Tibial artery (tissue), 4 donors: ENCODE data around the gene CLUH.

Experiments used
- DNase-seq, 2 donors: peaks; one replicate each; pipeline ENCODE4 v3.0.0-alpha.2; 2019
- H3K27ac ChIP-seq, 2 donors: fragments of 200-600 bp; sonication (generic) in 1 of 2; 1 replicate in 1 of 2; 2 replicates in 1 of 2; pipeline ENCODE4 v1.5.1; 2018 to 2019; ENCODE audit warnings: mild to moderate bottlenecking in 1 of 2
- H3K27me3 ChIP-seq, 2 donors: fragments of 200-600 bp; sonication (generic) in 1 of 2; one replicate each; pipeline versions ENCODE4 v1.5.1 to v1.6.0; 2016 to 2019
- H3K36me3 ChIP-seq, 3 donors: fragments of 200-600 bp; sonication (generic) in 2 of 3; one replicate each; pipeline ENCODE4 v1.5.1; 2016 to 2019; ENCODE audit warnings: mild to moderate bottlenecking in 2 of 3
- H3K4me1 ChIP-seq, 4 donors: fragments of 200-600 bp; sonication (generic) in 2 of 4; 1 replicate in 3 of 4; 2 replicates in 1 of 4; pipeline ENCODE4 v1.5.1; 2016 to 2019
- H3K4me3 ChIP-seq, 2 donors: fragments of 200-600 bp; sonication (generic) in 1 of 2; 1 replicate in 1 of 2; 2 replicates in 1 of 2; pipeline ENCODE4 v1.5.1; 2018 to 2019; ENCODE audit warnings: mild to moderate bottlenecking in 2 of 2
- H3K9me3 ChIP-seq, 3 donors: fragments of 200-600 bp; sonication (generic) in 1 of 3; one replicate each; pipeline ENCODE4 v1.5.1; 2016 to 2019
- CTCF ChIP-seq, 2 experiments: fragments of 200-600 bp in 1 of 2; fragments of 450-650 bp in 1 of 2; IDR thresholded peaks; one replicate each; pipeline ENCODE4 v1.5.1; 2017 to 2019; ENCODE audit warnings: antibody characterized with exemption in 2 of 2, mild to moderate bottlenecking in 1 of 2, moderate library complexity in 1 of 2
- intact Hi-C: fragments of 100-400 bp; cut with DNase I; formaldehyde crosslinking; loops from one replicate; pipeline ENCODE4 v1.15.0; 2023; ENCODE audit warnings: low total_unique reads

The CLUH gene

GRCh38 chr17:2695243-2695960 is 16.2 kb downstream of the CLUH start:
- Histone ChIP-seq H3K9me3 (no peaks in the 10 kb centered on the region), H3K36me3 (peaks cover 64 to 100% (median 89%) of the 10 kb centered on the region in 3 donors), H3K4me1 (no peaks in the 10 kb centered on the region), H3K4me3 (no peak overlapping the region), H3K27me3 (no peaks in the 10 kb centered on the region), H3K27ac (no peak overlapping the region)
- no peak for TF ChIP-seq CTCF (IDR thresholded peaks at IDR 0.05)
- intact Hi-C loops = no loop called here
- peak; percentile 0 to 58 for DNase-seq

GRCh38 chr17:2694381-2695242 is 17.0 kb downstream of the CLUH start:
- peak; percentile 18 to 62 for DNase-seq
- peaks cover 58 to 99% (median 86%) of the 10 kb centered on the region in 3 donors for H3K36me3 ChIP-seq
- intact Hi-C loops = no loop called here
- no peaks in the 10 kb centered on the region for H3K4me1 ChIP-seq
- H3K9me3 ChIP-seq = no peaks in the 10 kb centered on the region
- TF ChIP-seq CTCF (IDR thresholded peaks at IDR 0.05) = no peak
- no peak overlapping the region for H3K27ac ChIP-seq
- no peak overlapping the region for H3K4me3 ChIP-seq
- H3K27me3 ChIP-seq = no peaks in the 10 kb centered on the region

GRCh38 chr17:2693561-2694380 is 17.8 kb downstream of the CLUH start:
- H3K27ac ChIP-seq = no peak overlapping the region
- no peak overlapping the region for H3K4me3 ChIP-seq
- peaks cover 0 to 5% (median 0%) of the 10 kb centered on the region in 4 donors for H3K4me1 ChIP-seq
- TF ChIP-seq CTCF (IDR thresholded peaks at IDR 0.05) = no peak
- intact Hi-C loops = no loop called here
- peak; percentile 17 to 54 for DNase-seq
- H3K36me3 ChIP-seq = peaks cover 57 to 91% (median 84%) of the 10 kb centered on the region in 3 donors
- no peaks in the 10 kb centered on the region for H3K27me3 ChIP-seq
- H3K9me3 ChIP-seq = no peaks in the 10 kb centered on the region

- intact Hi-C loops = no loop called here
- no peaks in the 10 kb centered on the region for H3K27me3 ChIP-seq
- no peak overlapping the region for H3K4me3 ChIP-seq
- DNase-seq = no peak
- H3K36me3 ChIP-seq = peaks cover 46 to 81% (median 75%) of the 10 kb centered on the region in 3 donors
- no peak overlapping the region for H3K27ac ChIP-seq
- no peaks in the 10 kb centered on the region for H3K9me3 ChIP-seq
- peaks cover 0 to 16% (median 2%) of the 10 kb centered on the region in 4 donors for H3K4me1 ChIP-seq
- no peak for TF ChIP-seq CTCF (IDR thresholded peaks at IDR 0.05)
Measured at GRCh38 chr17:2692781-2693135, 18.8 kb downstream of the CLUH start.

- intact Hi-C loops = no loop called here
- H3K9me3 ChIP-seq = no peaks in the 10 kb centered on the region
- DNase-seq = peak in 1 of 2 donors; percentile 60
- peaks cover 0 to 21% (median 5%) of the 10 kb centered on the region in 4 donors for H3K4me1 ChIP-seq
- no peak overlapping the region for H3K27ac ChIP-seq
- TF ChIP-seq CTCF (IDR thresholded peaks at IDR 0.05) = no peak
- no peaks in the 10 kb centered on the region for H3K27me3 ChIP-seq
- H3K4me3 ChIP-seq = no peak overlapping the region
- H3K36me3 ChIP-seq = peaks cover 41 to 75% (median 69%) of the 10 kb centered on the region in 3 donors
Measured at GRCh38 chr17:2691965-2692780, 19.4 kb downstream of the CLUH start.
